SK-N-SH (cell line): Measurements from ENCODE around the gene CPTP. TPM values are rescaled to one million over a fixed set of nuclear protein-coding genes. Genes with fewer than 3 reads are reported as not detected.

Experiments
- CTCF ChIA-PET: fragments of 300-600, 350-600 bp; formaldehyde crosslinking; extraction: SDS; loops from one replicate; lab custom pipeline; 2021; lab: Yijun Ruan, JAX
- POLR2A ChIA-PET: fragments of 350-600 bp; sonication (Branson Sonifier 250); formaldehyde crosslinking; extraction: SDS; loops from one replicate; lab custom pipeline; 2020; ENCODE audit warnings: antibody characterized with exemption, inconsistent platforms; lab: Yijun Ruan, JAX
- DNase-seq: peaks from one replicate; pipeline ENCODE4 v3.0.0; 2012
- H2AFZ ChIP-seq: fragments of 200-600 bp; sonication (generic); 2 replicates; pipeline ENCODE4 v1.8.1; 2016; ENCODE audit warnings: antibody characterized with exemption, mild to moderate bottlenecking, low read depth
- H3F3A ChIP-seq: fragments of 200-600 bp; sonication (generic); replicated peaks from 2 replicates; pipeline ENCODE3; 2016; ENCODE audit warnings: antibody characterized with exemption, mild to moderate bottlenecking; ENCODE audit not compliant: insufficient read depth
- H3K27ac ChIP-seq, 2 experiments: fragments of 200-500 bp in 1 of 2; fragments of 200-600 bp in 1 of 2; sonication (Bioruptor generic) in 1 of 2; sonication (generic), shearing (Covaris generic) in 1 of 2; 2 replicates each; pipeline versions ENCODE4 v1.5.1 to v1.6.1; 2014 to 2016; ENCODE audit warnings: low read depth in 2 of 2, inconsistent platforms in 1 of 2, low read length in 1 of 2, mild to moderate bottlenecking in 1 of 2, mixed read lengths in 1 of 2
- H3K27me3 ChIP-seq: fragments of 200-600 bp; sonication (generic), shearing (Covaris generic); 2 replicates; pipeline ENCODE4 v1.6.1; 2016; ENCODE audit warnings: mixed run types; ENCODE audit not compliant: insufficient read depth
- H3K36me3 ChIP-seq, 2 experiments: fragments of 200-500 bp in 1 of 2; fragments of 200-600 bp in 1 of 2; sonication (Bioruptor generic) in 1 of 2; sonication (generic) in 1 of 2; replicated peaks in 1 of 2; 2 replicates each; pipeline versions ENCODE3 to v1.5.1; 2014 to 2016; ENCODE audit warnings: low read length in 1 of 2, mild to moderate bottlenecking in 1 of 2; ENCODE audit not compliant: insufficient read depth in 2 of 2, control insufficient read depth in 1 of 2
- H3K4me1 ChIP-seq, 2 experiments: fragments of 200-500 bp in 1 of 2; fragments of 200-600 bp in 1 of 2; sonication (Bioruptor generic) in 1 of 2; sonication (generic), shearing (Covaris generic) in 1 of 2; 2 replicates each; pipeline versions ENCODE4 v1.5.1 to v1.6.1; 2014 to 2016; ENCODE audit warnings: low read depth in 1 of 2, low read length in 1 of 2, mixed run types in 1 of 2; ENCODE audit not compliant: insufficient read depth in 2 of 2, control insufficient read depth in 1 of 2
- H3K4me2 ChIP-seq: fragments of 200-600 bp; sonication (generic), shearing (Covaris generic); 2 replicates; pipeline ENCODE4 v1.6.1; 2017; ENCODE audit warnings: mixed run types
- H3K4me3 ChIP-seq, 2 experiments: fragments of 200-500 bp in 1 of 2; fragments of 200-600 bp in 1 of 2; sonication (Bioruptor generic) in 1 of 2; sonication (generic), shearing (Covaris generic) in 1 of 2; 2 replicates each; pipeline versions ENCODE4 v1.5.1 to v1.8.1; 2014 to 2016; ENCODE audit warnings: low read depth in 2 of 2, inconsistent platforms in 1 of 2, low read length in 1 of 2, mild to moderate bottlenecking in 1 of 2, mixed read lengths in 1 of 2, moderate library complexity in 1 of 2
- H3K79me2 ChIP-seq: fragments of 200-600 bp; sonication (generic); 2 replicates; pipeline ENCODE4 v1.8.1; 2017; ENCODE audit warnings: mild to moderate bottlenecking; ENCODE audit not compliant: insufficient read depth
- H3K9ac ChIP-seq: fragments of 200-600 bp; sonication (generic); 2 replicates; pipeline ENCODE4 v1.6.1; 2017; ENCODE audit warnings: mixed run types
- H3K9me2 ChIP-seq: fragments of 200-600 bp; sonication (generic); 2 replicates; pipeline ENCODE4 v1.6.1; 2017; ENCODE audit warnings: mixed run types
- H3K9me3 ChIP-seq: fragments of 200-600 bp; sonication (generic); 2 replicates; pipeline ENCODE4 v1.6.1; 2017; ENCODE audit warnings: mixed run types, mild to moderate bottlenecking, moderate library complexity
- H4K20me1 ChIP-seq: fragments of 200-600 bp; sonication (generic); 2 replicates; pipeline ENCODE4 v1.6.1; 2017; ENCODE audit warnings: mild to moderate bottlenecking, mixed run types; ENCODE audit not compliant: insufficient read depth
- CTCF ChIP-seq: fragments of 200-600 bp; sonication (generic); IDR thresholded peaks from 2 replicates; pipeline ENCODE4 v1.6.1; 2017; ENCODE audit warnings: antibody characterized with exemption, mild to moderate bottlenecking, moderate library complexity
- GATA2 ChIP-seq: sonication (generic); formaldehyde crosslinking; IDR thresholded peaks from 2 replicates; pipeline ENCODE4 v1.5.0; 2020; ENCODE audit warnings: mild to moderate bottlenecking, missing genetic modification reagents
- JUND ChIP-seq: IDR thresholded peaks from 2 replicates; pipeline ENCODE4 v1.4.0; 2012
- NFIC ChIP-seq: IDR thresholded peaks from 2 replicates; pipeline ENCODE4 v1.4.0; 2012; ENCODE audit warnings: borderline replicate concordance
- NRF1 ChIP-seq: IDR thresholded peaks from 2 replicates; pipeline ENCODE4 v1.6.1; 2012; ENCODE audit warnings: low read depth, mild to moderate bottlenecking, low read length
- POLR2AphosphoS5 ChIP-seq: IDR thresholded peaks from 2 replicates; pipeline ENCODE4 v1.6.1; 2012; ENCODE audit warnings: low read depth, low read length
- RFX5 ChIP-seq: IDR thresholded peaks from 2 replicates; pipeline ENCODE4 v1.6.1; 2012; ENCODE audit warnings: mild to moderate bottlenecking, improper control_type of control experiment, low read length
- TAF1 ChIP-seq: IDR thresholded peaks from 2 replicates; pipeline ENCODE4 v1.6.1; 2012; ENCODE audit warnings: low read depth, mild to moderate bottlenecking, low read length, moderate library complexity, borderline replicate concordance
- USF2 ChIP-seq: fragments of 150-350 bp; IDR thresholded peaks from 2 replicates; pipeline ENCODE4 v1.6.1; 2017; ENCODE audit warnings: antibody characterized with exemption, low read length, low read depth, borderline replicate concordance
- ZBTB33 ChIP-seq: IDR thresholded peaks from 2 replicates; pipeline ENCODE4 v1.4.0; 2012; ENCODE audit warnings: low read depth, borderline replicate concordance
- WGBS: methylation state at CpG from one replicate; pipeline ENCODE4 v1.1.6; 2017; ENCODE audit warnings: low lambda C conversion rate; 5-methylcytosine and 5-hydroxymethylcytosine counted together
- polyA plus RNA-seq, 3 experiments: library from polyadenylated mRNA; depleted of rRNA; stranded (reverse); fragments of >200 nt; gene quantifications; 2 replicates each; pipeline ENCODE4 v1.2.3, GENCODE V29; 2012

The CPTP gene
- polyA plus RNA-seq, 1 of the 3 experiments (the other 2 are of a cell fraction): 13.4 TPM

GRCh38 chr1:1278620-1279019 lies 46.0 kb upstream of the CPTP start:
- DNase-seq: no peak
- Histone ChIP-seq H3K27ac (no peak overlapping the region), H3K79me2 (no peaks in the 10 kb centered on the region), H3K4me2 (no peak overlapping the region), H2AFZ (no peak overlapping the region), H3K4me3 (no peak overlapping the region), H3K4me1 (peaks cover 0 to 17% of the 10 kb centered on the region in 2 experiments; a peak in 1 of 4 replicates), H3K9ac (no peak overlapping the region), H4K20me1 (no peaks in the 10 kb centered on the region), H3K9me2 (no peaks in the 10 kb centered on the region)
- CTCF ChIA-PET: no interaction called here
- POLR2A ChIA-PET: no interaction called here
- 91% methylated on average over 13 of the region's 13 CpGs for WGBS
- TF ChIP-seq GATA2 (no peak), POLR2AphosphoS5 (no peak), JUND (no peak), TAF1 (no peak), USF2 (no peak), ZBTB33 (no peak), CTCF (no peak), RFX5 (no peak)
- TF ChIP-seq, all 33 proteins: peak for 0
- Histone ChIP-seq H3K27me3 (no peaks in the 10 kb centered on the region), H3K9me3 (no peaks in the 10 kb centered on the region), H3K36me3 (no peaks in the 10 kb centered on the region), H3F3A (no peaks in the 10 kb centered on the region)

- Histone ChIP-seq H3K4me3 (no peak overlapping the region), H3K9me3 (no peaks in the 10 kb centered on the region), H3K4me2 (no peak overlapping the region), H3K27ac (no peak overlapping the region), H3K79me2 (no peaks in the 10 kb centered on the region), H3K36me3 (no peaks in the 10 kb centered on the region), H3K9ac (no peak overlapping the region), H2AFZ (no peak overlapping the region), H3F3A (no peaks in the 10 kb centered on the region), H4K20me1 (no peaks in the 10 kb centered on the region), H3K27me3 (no peaks in the 10 kb centered on the region), H3K9me2 (no peaks in the 10 kb centered on the region), H3K4me1 (peaks cover 0 to 17% of the 10 kb centered on the region in 2 experiments; a peak in 1 of 4 replicates)
- TF ChIP-seq NFIC (no peak), RFX5 (no peak), NRF1 (no peak)
- DNase-seq: no peak
- 91% methylated on average over 17 of the region's 17 CpGs for WGBS
- POLR2A ChIA-PET: no interaction called here
- CTCF ChIA-PET: interaction anchor here (1.2 kb wide), 1 partner anchor 12 kb away, joined by 7 read pairs; no protein-coding TSS in a partner anchor
Measured at GRCh38 chr1:1279028-1279427, 45.6 kb upstream of the CPTP start.
